GM12878 (cell line): ENCODE data around the gene DNAH2. TPM values are rescaled to one million over a fixed set of nuclear protein-coding genes. Genes with fewer than 3 reads are reported as not detected.

Source experiments
- BMI1 ChIP-seq: fragments of 450-650 bp; IDR thresholded peaks from 2 replicates; pipeline ENCODE4 v1.6.1; 2016; ENCODE audit warnings: mild to moderate bottlenecking, moderate library complexity, borderline replicate concordance
- ESRRA ChIP-seq: IDR thresholded peaks from 2 replicates; pipeline ENCODE4 v1.6.1; 2012; ENCODE audit warnings: mild to moderate bottlenecking, low read length, improper control_type of control experiment
- NR2C1 ChIP-seq: fragments of 450-650 bp; IDR thresholded peaks from 2 replicates; pipeline ENCODE4 v1.6.1; 2017; ENCODE audit warnings: antibody characterized with exemption, mild to moderate bottlenecking, moderate library complexity
- SMARCA5 ChIP-seq: fragments of 450-650 bp; IDR thresholded peaks from 2 replicates; pipeline ENCODE4 v1.6.1; 2017; ENCODE audit warnings: mild to moderate bottlenecking
- SMC3 ChIP-seq: IDR thresholded peaks from 2 replicates; pipeline ENCODE4 v1.6.1; 2011; ENCODE audit warnings: low read length, improper control_type of control experiment, borderline replicate concordance
- ZNF24 ChIP-seq: fragments of 450-650 bp; IDR thresholded peaks from 2 replicates; pipeline ENCODE4 v1.6.1; 2017; ENCODE audit warnings: antibody characterized with exemption, mild to moderate bottlenecking
- polyA plus RNA-seq, 11 experiments: library from polyadenylated mRNA; depleted of rRNA in 4 of 11; unstranded in 6 of 11; stranded (reverse) in 5 of 11; fragments of >200 nt; fragmentation: Nextera tagmentation in 4 of 11; fragmentation: Illumina TruSeq in 1 of 11; extraction: Ambion mirVana in 4 of 11; extraction: Trizol in 1 of 11; gene quantifications; 1 replicate in 1 of 11; 2 replicates in 10 of 11; pipeline versions ENCODE4 v1.2.1 to v1.2.3, GENCODE V29; 2011 to 2016; ENCODE audit warnings: inconsistent platforms in 2 of 11, missing spikeins in 2 of 11, low read depth in 1 of 11
- total RNA-seq, 4 experiments: library from RNA; depleted of rRNA in 3 of 4; stranded (reverse); fragments of >200 nt in 3 of 4; fragmentation: Illumina TruSeq in 1 of 4; extraction: Trizol in 1 of 4; gene quantifications; 2 replicates each; pipeline versions ENCODE4 v1.2.1 to v1.2.3, GENCODE V29; 2013 to 2021
- TF ChIP-seq, protein P1 (sequence below): fragments of 450-650 bp; IDR thresholded peaks from 2 replicates; pipeline ENCODE4 v1.6.1; 2017; ENCODE audit warnings: mild to moderate bottlenecking, moderate library complexity
- TF ChIP-seq, protein P2 (sequence below): fragments of 450-650 bp; IDR thresholded peaks from 2 replicates; pipeline ENCODE4 v1.6.1; 2017; ENCODE audit warnings: mild to moderate bottlenecking, low read depth, inconsistent platforms; ENCODE audit not compliant: poor library complexity, severe bottlenecking

Gene DNAH2
- total and polyA plus RNA-seq, 10 of the 15 experiments (the other 5 are each of a cell fraction or from before 2014, with no cell fraction given): not detected

DNA sequence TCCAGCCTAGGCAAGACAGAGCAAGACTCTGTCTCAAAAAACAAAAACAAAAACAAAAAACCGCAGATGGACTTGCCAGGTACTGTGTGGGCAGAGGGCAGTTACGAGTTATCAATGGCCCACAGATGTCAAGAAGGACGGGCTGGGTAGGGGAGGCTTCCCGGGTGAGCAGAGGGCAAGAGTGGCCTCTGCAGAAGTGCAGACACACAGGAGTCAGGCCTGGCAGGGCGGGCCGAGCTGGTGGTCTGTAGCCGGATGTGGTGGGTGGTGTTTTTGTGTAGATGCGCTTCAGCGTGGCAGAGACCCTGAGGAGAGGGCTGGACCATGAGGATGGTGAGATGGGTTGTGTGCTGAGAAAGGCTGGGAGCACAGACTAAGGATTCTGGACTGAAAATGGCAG lies 71.6 kb downstream of the DNAH2 start (continued):
- TF ChIP-seq, protein P1, sequence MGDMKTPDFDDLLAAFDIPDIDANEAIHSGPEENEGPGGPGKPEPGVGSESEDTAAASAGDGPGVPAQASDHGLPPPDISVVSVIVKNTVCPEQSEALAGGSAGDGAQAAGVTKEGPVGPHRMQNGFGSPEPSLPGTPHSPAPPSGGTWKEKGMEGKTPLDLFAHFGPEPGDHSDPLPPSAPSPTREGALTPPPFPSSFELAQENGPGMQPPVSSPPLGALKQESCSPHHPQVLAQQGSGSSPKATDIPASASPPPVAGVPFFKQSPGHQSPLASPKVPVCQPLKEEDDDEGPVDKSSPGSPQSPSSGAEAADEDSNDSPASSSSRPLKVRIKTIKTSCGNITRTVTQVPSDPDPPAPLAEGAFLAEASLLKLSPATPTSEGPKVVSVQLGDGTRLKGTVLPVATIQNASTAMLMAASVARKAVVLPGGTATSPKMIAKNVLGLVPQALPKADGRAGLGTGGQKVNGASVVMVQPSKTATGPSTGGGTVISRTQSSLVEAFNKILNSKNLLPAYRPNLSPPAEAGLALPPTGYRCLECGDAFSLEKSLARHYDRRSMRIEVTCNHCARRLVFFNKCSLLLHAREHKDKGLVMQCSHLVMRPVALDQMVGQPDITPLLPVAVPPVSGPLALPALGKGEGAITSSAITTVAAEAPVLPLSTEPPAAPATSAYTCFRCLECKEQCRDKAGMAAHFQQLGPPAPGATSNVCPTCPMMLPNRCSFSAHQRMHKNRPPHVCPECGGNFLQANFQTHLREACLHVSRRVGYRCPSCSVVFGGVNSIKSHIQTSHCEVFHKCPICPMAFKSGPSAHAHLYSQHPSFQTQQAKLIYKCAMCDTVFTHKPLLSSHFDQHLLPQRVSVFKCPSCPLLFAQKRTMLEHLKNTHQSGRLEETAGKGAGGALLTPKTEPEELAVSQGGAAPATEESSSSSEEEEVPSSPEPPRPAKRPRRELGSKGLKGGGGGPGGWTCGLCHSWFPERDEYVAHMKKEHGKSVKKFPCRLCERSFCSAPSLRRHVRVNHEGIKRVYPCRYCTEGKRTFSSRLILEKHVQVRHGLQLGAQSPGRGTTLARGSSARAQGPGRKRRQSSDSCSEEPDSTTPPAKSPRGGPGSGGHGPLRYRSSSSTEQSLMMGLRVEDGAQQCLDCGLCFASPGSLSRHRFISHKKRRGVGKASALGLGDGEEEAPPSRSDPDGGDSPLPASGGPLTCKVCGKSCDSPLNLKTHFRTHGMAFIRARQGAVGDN: no peak
- TF ChIP-seq SMC3 (no peak), ZNF24 (no peak), NR2C1 (no peak), ESRRA (no peak), SMARCA5 (no peak), BMI1 (no peak)
- TF ChIP-seq, protein P2, sequence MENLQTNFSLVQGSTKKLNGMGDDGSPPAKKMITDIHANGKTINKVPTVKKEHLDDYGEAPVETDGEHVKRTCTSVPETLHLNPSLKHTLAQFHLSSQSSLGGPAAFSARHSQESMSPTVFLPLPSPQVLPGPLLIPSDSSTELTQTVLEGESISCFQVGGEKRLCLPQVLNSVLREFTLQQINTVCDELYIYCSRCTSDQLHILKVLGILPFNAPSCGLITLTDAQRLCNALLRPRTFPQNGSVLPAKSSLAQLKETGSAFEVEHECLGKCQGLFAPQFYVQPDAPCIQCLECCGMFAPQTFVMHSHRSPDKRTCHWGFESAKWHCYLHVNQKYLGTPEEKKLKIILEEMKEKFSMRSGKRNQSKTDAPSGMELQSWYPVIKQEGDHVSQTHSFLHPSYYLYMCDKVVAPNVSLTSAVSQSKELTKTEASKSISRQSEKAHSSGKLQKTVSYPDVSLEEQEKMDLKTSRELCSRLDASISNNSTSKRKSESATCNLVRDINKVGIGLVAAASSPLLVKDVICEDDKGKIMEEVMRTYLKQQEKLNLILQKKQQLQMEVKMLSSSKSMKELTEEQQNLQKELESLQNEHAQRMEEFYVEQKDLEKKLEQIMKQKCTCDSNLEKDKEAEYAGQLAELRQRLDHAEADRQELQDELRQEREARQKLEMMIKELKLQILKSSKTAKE: no peak
- TF ChIP-seq, all 136 proteins: peak for 0
